ENCODE data around the gene MRTFA. TPM values are rescaled to one million over a fixed set of nuclear protein-coding genes. Genes with fewer than 3 reads are reported as not detected.

MRTFA gene
- total and polyA plus RNA-seq, 2 of the 13 experiments (the other 11 are each of a cell fraction or from before 2014, with no cell fraction given), result 2.4 to 8.2 TPM

- H3K9ac ChIP-seq (ENCODE audit: insufficient read depth, low read depth, low read length), result no peak overlapping the region
- intact Hi-C loops (cut with micrococcal nuclease; ENCODE audit: unreplicated experiment), result no loop called here
- in situ Hi-C loops (cut with HindIII; ENCODE audit: extremely low pct_ligation_motif_present, low pct_unique_long_range_greater_than_20kb), result no loop called here
- ATAC-seq, result no peak
- no peaks in the 10 kb centered on the region for H4K20me1 ChIP-seq (ENCODE audit: insufficient read depth, low read length)
- TF ChIP-seq ZNF367 (CRISPR knock-in tag; IDR thresholded peaks at IDR 0.05; ENCODE audit: borderline replicate concordance) (no peak), ZNF124 (CRISPR knock-in tag; IDR thresholded peaks at IDR 0.05) (no peak), ELF1 (CRISPR knock-in tag; IDR thresholded peaks at IDR 0.05) (no peak), FOXP1 (IDR thresholded peaks at IDR 0.05) (no peak), FOXP1 (CRISPR knock-in tag; IDR thresholded peaks at IDR 0.05) (no peak), LCORL (IDR thresholded peaks at IDR 0.05) (peak; percentile 78), LCORL (CRISPR knock-in tag; IDR thresholded peaks at IDR 0.05) (no peak), FOXC1 (CRISPR knock-in tag; IDR thresholded peaks at IDR 0.05; ENCODE audit: borderline replicate concordance) (no peak), ZNF224 (CRISPR knock-in tag; IDR thresholded peaks at IDR 0.05) (no peak), ESRRA (CRISPR knock-in tag; IDR thresholded peaks at IDR 0.05; ENCODE audit: low read depth) (no peak)
- H3K4me3 ChIP-seq (replicated peaks in 1 of 3; ENCODE audit: insufficient read depth in 1 of 3, low read depth in 2 of 3, low read length in 3 of 3), result no peak overlapping the region
- DNase-seq (ENCODE audit: low spot score), result no peak
- no peak overlapping the region for H3K27ac ChIP-seq (ENCODE audit: extremely low read length, insufficient read depth, low read length)
- H3K4me2 ChIP-seq (ENCODE audit: low read depth, low read length), result no peak overlapping the region
- H3K9me3 ChIP-seq (ENCODE audit: low read length), result no peaks in the 10 kb centered on the region
- no peaks in the 10 kb centered on the region for H3K36me3 ChIP-seq (replicated peaks in 1 of 2; ENCODE audit: control insufficient read depth in 1 of 2, insufficient read depth in 2 of 2, low read length in 2 of 2)
- POLR2A ChIA-PET, result no interaction called here
- no peaks in the 10 kb centered on the region for H3K4me1 ChIP-seq (ENCODE audit: insufficient read depth, low read length)
- BruUV-seq (replicated peaks), result no TSS peak
- H3K27me3 ChIP-seq (ENCODE audit: control insufficient read depth in 1 of 2, insufficient read depth in 2 of 2, low read length in 2 of 2), result no peaks in the 10 kb centered on the region
- no peaks in the 10 kb centered on the region for H3K79me2 ChIP-seq (ENCODE audit: insufficient read depth, low read length)
- FAIRE-seq, result no peak
- CTCF ChIA-PET (ENCODE audit: low intra/inter-chr PET ratio, low total read pairs), result no interaction called here
- H2AFZ ChIP-seq (ENCODE audit: low read length), result no peak overlapping the region
- WGBS (ENCODE audit: low lambda C conversion rate), result 97% methylated on average over 11 of the region's 11 CpGs
Observed at GRCh38 chr22:40452730-40453487, 183.6 kb downstream of the MRTFA start.

DNA sequence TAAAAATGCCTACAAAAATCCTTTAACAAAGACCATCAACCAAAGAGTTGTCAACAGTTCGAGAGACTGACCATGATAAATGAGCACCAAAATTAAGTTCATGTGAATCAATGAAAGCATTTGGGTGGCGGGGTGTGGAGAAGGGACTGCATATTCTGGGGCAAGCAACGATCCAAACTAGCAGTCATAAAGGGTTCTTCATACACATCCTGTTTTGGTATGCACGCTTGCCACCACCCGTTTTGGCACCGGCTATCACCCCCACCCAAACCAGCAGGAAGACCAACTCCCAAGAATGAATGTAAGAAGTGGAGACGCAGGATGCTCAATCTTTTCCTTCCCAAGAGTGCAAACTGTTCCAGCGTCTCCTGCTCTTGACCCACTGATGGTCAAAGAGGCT lies 185.3 kb downstream of the MRTFA start:
- H3K9me3 ChIP-seq (ENCODE audit: low read length), result no peaks in the 10 kb centered on the region
- ChIA-PET POLR2A (no interaction called here), CTCF (ENCODE audit: low intra/inter-chr PET ratio, low total read pairs) (no interaction called here)
- H3K4me2 ChIP-seq (ENCODE audit: low read depth, low read length), result no peak overlapping the region
- H3K79me2 ChIP-seq (ENCODE audit: insufficient read depth, low read length), result no peaks in the 10 kb centered on the region
- DNase-seq (ENCODE audit: low spot score) (no peak), FAIRE-seq (no peak), ATAC-seq (no peak)
- no peak overlapping the region for H3K9ac ChIP-seq (ENCODE audit: insufficient read depth, low read depth, low read length)
- H2AFZ ChIP-seq (ENCODE audit: low read length), result no peak overlapping the region
- BruUV-seq (replicated peaks), result no TSS peak
- WGBS (ENCODE audit: low lambda C conversion rate), result 96% methylated on average over 8 of the region's 8 CpGs
- H4K20me1 ChIP-seq (ENCODE audit: insufficient read depth, low read length), result no peaks in the 10 kb centered on the region
- peaks cover 0 to 2% of the 10 kb centered on the region in 2 experiments; a peak in 1 of 5 replicates for H3K36me3 ChIP-seq (replicated peaks in 1 of 2; ENCODE audit: control insufficient read depth in 1 of 2, insufficient read depth in 2 of 2, low read length in 2 of 2)
- intact Hi-C loops (cut with micrococcal nuclease; ENCODE audit: unreplicated experiment), result no loop called here
- H3K27ac ChIP-seq (ENCODE audit: extremely low read length, insufficient read depth, low read length), result no peak overlapping the region
- in situ Hi-C loops (cut with HindIII; ENCODE audit: extremely low pct_ligation_motif_present, low pct_unique_long_range_greater_than_20kb), result no loop called here
- H3K27me3 ChIP-seq (ENCODE audit: control insufficient read depth in 1 of 2, insufficient read depth in 2 of 2, low read length in 2 of 2), result no peaks in the 10 kb centered on the region
- H3K4me3 ChIP-seq (replicated peaks in 1 of 3; ENCODE audit: insufficient read depth in 1 of 3, low read depth in 2 of 3, low read length in 3 of 3), result no peak overlapping the region
- H3K4me1 ChIP-seq (ENCODE audit: insufficient read depth, low read length), result no peaks in the 10 kb centered on the region
- TF ChIP-seq, protein P1, sequence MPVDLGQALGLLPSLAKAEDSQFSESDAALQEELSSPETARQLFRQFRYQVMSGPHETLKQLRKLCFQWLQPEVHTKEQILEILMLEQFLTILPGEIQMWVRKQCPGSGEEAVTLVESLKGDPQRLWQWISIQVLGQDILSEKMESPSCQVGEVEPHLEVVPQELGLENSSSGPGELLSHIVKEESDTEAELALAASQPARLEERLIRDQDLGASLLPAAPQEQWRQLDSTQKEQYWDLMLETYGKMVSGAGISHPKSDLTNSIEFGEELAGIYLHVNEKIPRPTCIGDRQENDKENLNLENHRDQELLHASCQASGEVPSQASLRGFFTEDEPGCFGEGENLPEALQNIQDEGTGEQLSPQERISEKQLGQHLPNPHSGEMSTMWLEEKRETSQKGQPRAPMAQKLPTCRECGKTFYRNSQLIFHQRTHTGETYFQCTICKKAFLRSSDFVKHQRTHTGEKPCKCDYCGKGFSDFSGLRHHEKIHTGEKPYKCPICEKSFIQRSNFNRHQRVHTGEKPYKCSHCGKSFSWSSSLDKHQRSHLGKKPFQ (CRISPR knock-in tag; IDR thresholded peaks at IDR 0.05; ENCODE audit: insufficient replicate concordance), result no peak
- no peak for TF ChIP-seq ZNF629 (CRISPR knock-in tag; conservative IDR thresholded peaks at IDR 0.05)
- TF ChIP-seq ZNF501 (CRISPR knock-in tag; IDR thresholded peaks at IDR 0.05), result no peak
- TF ChIP-seq ZNF672 (CRISPR knock-in tag; IDR thresholded peaks at IDR 0.05), result no peak
- no peak for TF ChIP-seq SMC3 (IDR thresholded peaks at IDR 0.05; ENCODE audit: low read length)
- no peak for TF ChIP-seq NFKBIZ (CRISPR knock-in tag; IDR thresholded peaks at IDR 0.05)
- TF ChIP-seq ZNF660 (CRISPR knock-in tag; IDR thresholded peaks at IDR 0.05; ENCODE audit: borderline replicate concordance, low read depth), result no peak
- TF ChIP-seq, protein P2, sequence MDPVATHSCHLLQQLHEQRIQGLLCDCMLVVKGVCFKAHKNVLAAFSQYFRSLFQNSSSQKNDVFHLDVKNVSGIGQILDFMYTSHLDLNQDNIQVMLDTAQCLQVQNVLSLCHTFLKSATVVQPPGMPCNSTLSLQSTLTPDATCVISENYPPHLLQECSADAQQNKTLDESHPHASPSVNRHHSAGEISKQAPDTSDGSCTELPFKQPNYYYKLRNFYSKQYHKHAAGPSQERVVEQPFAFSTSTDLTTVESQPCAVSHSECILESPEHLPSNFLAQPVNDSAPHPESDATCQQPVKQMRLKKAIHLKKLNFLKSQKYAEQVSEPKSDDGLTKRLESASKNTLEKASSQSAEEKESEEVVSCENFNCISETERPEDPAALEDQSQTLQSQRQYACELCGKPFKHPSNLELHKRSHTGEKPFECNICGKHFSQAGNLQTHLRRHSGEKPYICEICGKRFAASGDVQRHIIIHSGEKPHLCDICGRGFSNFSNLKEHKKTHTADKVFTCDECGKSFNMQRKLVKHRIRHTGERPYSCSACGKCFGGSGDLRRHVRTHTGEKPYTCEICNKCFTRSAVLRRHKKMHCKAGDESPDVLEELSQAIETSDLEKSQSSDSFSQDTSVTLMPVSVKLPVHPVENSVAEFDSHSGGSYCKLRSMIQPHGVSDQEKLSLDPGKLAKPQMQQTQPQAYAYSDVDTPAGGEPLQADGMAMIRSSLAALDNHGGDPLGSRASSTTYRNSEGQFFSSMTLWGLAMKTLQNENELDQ (CRISPR knock-in tag; IDR thresholded peaks at IDR 0.05; ENCODE audit: borderline replicate concordance), result no peak

All from HepG2 (cell line).